Right lung (tissue), 5 donors: Measurements from ENCODE around the gene ANXA2R. TPM values are rescaled to one million over a fixed set of nuclear protein-coding genes. Genes with fewer than 3 reads are reported as not detected.
A peak's percentile ranks its signal among the peaks of the same experiment; 100 is the strongest.
"Not testable (repeated sequence)": the region's sequence is repeated elsewhere in the genome, so short reads cannot be mapped to it uniquely, and the experiment has no call there.

Source experiments
- DNase-seq, 2 donors: peaks; one replicate each; pipeline ENCODE4 v3.0.0-alpha.2; 2013
- polyA plus RNA-seq, 5 donors: library from polyadenylated mRNA; unstranded; fragments of 120-200 nt; gene quantifications; one replicate each; pipeline versions ENCODE4 v1.2.1 to v1.2.3, GENCODE V29; 2013; ENCODE audit warnings: inconsistent platforms in 1 of 5, low replicate concordance in 1 of 5; ENCODE audit not compliant: insufficient read length in 5 of 5, insufficient read depth in 1 of 5

ANXA2R gene
- polyA plus RNA-seq, 5 donors: 1.1 to 2.4 (median 2.2) TPM

DNA sequence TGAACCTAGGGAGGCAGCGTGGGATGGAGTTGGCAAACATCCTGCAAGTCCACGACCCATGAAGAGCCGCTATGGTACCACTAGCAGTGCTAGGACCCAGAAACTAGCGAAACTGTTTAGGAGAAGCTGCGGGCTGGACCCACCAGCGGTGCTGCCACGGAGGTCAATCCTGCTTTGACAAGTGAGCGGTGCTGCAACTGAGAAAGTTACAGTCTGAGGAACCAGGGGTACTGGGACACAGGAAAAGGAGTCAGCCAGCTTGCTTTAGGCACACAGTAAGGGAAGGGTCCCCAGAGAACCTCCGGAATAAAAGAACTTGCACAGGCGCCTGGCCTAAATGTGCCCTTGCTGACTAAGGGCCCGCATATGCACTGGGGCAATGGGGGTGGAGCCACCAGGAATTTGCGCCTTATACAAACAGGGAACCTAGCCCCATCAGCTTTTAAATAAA, 23.6 kb upstream of the ANXA2R start:
- no peak for DNase-seq

DNA sequence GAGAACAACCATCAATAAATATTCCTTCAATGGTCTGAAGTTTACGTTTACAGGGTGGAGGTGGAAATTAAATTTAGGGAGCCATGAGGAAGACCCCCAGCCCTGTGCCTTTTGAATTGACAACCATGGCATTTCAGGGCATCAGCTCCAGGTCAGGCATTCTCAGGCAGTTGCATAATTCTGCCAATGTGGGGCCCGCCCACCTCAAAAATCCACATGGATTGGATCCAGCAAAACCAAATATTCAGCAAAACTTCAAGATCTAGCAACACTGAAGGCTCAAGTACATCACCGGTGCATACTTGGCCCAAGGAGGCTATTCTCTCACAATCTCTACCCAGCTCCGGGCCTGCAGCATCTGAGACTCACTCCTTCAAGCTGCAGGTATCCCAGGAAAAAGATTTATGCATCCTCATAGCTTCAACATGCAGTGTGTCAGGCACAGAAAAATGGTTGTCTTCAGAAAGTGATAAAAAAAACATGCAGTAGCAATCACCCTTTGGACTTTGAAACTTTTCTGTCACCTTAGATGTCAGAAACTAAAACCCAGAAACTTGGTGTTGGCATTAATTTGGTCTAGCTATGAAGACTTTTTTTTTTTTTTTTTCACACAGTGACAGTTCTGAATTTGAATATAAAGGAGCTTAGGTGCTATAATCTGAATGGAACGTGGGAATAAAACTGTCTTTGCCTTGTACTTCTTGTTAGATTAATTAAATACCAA, 21.4 kb upstream of the ANXA2R start:
- no peak for DNase-seq

DNA sequence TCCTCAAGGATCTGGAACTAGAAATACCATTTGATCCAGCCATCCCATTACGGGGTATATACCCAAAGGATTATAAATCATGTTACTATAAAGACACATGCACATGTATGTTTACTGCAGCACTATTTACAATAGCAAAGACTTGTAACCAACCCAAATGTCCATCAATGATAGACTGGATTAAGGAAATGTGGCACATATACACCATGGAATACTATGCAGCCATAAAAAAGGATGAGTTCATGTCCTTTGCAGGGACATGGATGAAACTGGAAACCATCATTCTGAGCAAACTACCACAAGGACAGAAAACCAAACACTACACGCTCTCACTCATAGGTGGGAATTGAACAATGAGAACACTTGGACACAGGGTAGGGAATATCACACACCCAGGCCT, 19.9 kb upstream of the ANXA2R start:
- not testable (repeated sequence) for DNase-seq

GRCh38 chr5:43055098-43055497, 15.0 kb upstream of the ANXA2R start:
- DNase-seq: not testable (repeated sequence)

DNA sequence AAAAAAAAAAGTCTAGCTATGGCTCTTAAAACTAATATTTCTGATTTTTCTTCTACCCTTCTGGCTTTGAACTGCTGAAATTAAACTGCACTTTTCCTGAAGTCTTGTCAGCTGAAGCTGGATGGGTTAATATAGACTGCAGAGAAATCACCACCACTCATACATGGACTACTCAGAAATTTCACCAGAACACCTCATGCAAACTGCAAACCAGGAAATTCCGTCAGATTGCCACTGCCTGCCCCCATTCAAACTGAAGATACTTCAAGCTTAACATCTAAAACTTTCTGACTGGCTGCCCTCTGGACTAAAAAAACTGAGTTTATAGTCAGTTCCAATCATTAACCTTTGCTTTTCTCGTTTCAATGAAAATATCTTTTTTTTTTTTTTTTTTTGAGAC, 11.6 kb upstream of the ANXA2R start:
- DNase-seq: no peak

DNA sequence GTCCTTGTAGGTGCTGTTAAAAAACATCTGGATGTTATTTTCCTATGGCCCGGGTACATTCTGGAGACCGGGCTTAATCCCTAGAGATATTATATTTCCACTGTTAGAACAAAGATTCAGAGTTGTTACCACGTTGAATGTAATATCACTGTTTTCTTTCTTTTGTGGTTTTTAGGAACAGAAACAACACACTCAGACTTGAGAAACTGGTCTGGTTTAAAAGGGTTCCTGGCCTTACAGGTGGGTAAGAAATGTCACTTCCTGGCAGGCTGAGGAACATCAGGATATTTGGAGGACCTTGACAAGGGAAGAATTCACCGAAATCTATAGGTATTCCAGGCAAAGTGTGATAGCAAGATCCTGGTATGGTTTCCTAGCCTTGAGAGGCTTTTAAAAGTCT, 10.3 kb upstream of the ANXA2R start:
- DNase-seq: no peak

GRCh38 chr5:43049236-43049635, 9.1 kb upstream of the ANXA2R start:
- no peak for DNase-seq

DNA sequence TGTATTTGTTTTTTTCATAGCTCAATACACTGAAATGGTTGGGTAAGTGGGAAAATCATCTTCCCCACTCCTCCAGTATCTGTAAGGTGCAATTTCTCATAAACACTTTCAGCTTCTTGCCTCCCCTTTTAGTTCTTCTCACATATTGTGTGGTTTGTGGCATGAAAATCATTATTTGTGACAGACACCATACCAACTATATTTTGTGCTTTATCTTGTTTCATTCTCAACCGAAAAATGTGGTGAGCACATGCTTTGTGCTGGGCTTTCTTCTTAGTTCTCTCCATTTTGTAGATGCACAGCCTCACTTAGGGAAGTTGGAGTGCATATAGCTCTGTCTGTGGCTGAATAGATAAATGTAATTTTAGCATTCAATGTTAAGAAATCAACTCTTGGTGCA, 6.4 kb upstream of the ANXA2R start:
- DNase-seq: no peak

DNA sequence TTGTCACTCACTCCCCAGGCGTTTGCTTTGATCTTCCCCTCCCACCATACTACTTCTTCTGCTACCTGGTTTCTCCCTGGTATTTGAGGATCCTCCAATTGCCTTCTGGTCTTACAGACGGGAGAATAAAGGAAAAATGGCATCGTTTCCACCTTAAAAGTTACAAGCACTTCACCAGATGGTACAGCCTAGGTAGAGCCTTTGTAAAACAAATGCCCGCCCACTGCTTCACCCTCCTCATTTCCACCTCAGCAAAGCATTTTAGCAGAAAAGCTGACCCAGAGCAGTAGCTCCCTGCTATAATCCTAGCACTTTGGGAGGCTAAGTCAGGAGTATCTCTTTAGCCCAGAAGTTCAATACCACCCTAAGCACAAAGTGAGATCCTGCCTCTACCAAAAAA, 5.1 kb upstream of the ANXA2R start:
- DNase-seq: no peak

- no peak for DNase-seq
Measured at GRCh38 chr5:43044181-43044914, 4.2 kb upstream of the ANXA2R start.

DNA sequence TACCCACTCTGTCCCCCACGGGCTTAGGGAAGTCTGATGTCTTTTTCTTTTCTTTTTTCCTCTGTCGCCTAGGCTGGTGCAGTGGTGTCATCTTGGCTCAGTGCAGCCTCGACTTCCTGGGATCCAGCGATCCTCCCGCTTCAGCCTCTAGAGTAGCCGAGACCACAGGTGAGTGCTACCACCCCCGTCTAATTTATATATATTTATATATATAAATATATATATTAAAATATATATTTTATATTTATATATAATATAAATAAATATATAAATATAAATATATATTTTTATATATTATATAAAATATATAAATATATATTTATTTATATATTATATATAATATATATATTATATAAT, 3.3 kb upstream of the ANXA2R start:
- DNase-seq: no peak

DNA sequence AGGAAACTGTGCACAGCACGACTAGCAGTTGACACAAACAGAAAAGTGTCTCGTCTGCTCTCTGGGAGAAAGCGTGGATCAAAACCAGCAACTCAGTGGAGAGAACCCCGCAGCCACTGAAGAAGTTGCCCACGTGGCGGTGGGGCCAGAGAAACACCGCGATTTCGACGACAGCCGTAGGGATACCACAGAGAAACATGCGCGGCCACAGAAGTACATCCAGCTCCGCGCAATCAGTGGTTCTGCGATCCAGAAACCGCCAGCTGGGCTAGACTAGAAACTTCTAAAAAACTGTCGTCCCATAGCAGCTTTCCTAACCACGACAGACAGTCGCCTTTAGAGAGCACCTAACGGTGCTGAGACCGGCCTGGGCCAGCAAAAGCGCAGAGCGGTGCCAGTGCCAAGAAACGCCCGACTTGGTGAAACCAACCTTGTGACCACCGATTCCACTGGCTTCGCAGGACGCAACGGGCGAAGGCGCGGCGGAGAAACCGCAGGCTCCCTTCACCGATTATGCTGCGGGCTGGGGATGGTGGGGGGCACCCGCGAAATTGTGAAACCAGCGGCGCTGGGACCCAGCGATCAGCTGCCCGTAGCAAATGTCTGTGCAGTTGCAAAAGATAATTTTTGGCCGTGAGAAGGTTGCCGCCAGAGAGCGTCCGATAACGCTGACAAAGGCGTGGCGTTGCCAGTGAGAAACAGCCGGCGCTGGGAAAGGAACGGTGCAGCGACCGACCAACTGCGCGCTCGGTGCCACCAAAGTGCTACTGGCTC, 2.7 kb upstream of the ANXA2R start:
- DNase-seq: peak; percentile 73 to 81

GRCh38 chr5:43042176-43042625, 2.1 kb upstream of the ANXA2R start:
- DNase-seq: peak; percentile 74 to 80

DNA sequence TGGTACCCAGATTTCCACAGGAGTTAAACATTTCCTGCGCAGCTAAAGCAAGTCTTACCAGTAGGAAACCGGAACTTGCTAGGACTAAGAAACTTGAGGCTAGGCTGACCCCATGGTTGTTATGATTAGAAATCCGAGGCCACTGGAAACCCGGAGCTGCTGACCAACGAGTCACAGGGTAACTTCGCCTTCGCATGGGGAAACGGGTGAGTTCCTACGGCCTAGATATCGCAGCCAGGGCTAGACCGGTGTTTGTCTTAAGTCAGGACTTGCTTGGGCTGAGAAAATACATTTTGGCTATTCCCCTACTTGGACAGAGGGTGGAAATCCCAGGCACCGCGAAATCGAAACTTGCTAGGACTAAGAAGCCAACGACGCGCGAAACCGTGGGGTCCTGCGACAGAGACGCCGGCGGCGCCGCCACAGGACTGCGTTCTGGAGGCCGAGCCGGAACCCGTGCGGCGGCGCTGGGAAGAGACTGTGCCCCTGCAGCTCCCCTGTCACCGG, 1.6 kb upstream of the ANXA2R start:
- peak; percentile 64 to 65 for DNase-seq

DNA sequence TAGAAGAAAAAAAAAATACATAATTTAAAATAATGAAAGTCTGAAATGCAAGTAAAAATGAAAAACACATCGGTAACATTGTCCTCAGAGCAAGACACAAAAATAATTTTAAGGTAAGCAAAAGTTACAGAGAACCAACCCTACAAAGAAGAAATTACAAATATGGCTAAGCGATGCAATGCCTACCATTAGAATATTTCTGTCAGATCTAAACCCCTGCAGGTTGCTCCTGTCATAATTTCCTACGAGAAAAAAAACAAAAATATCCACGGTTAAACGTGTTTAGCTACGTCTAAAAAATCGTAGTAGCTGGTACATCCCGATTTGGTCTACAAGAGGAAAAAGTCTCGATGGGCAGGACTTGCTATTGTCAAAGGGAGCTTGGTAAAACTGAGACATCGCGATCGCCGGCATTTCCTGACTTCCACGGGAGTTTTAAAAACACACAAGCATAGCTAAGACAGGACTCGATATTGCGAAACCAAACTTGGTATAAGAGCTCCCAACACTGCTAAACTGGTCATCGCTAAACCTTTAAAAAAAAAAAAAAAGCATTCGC, 1.1 kb upstream of the ANXA2R start:
- DNase-seq: peak in 1 of 2 donors; percentile 43

- DNase-seq: peak; percentile 30 to 38
Measured at GRCh38 chr5:43039471-43040286, 440 bp downstream of the ANXA2R start.

GRCh38 chr5:43039152-43039470, 1.0 kb downstream of the ANXA2R start:
- no peak for DNase-seq

GRCh38 chr5:43038496-43038989, 1.6 kb downstream of the ANXA2R start:
- peak in 1 of 2 donors; percentile 26 for DNase-seq

- peak; percentile 57 to 66 for DNase-seq
Measured at GRCh38 chr5:43037636-43038495, 2.3 kb downstream of the ANXA2R start.
